Naive B cell (primary cell): ENCODE results near the gene LMO7. TPM values are rescaled to one million over a fixed set of nuclear protein-coding genes. Genes with fewer than 3 reads are reported as not detected.

Experiments used
- ATAC-seq, 2 donors: fragments of 150-1000 bp; cut with Tn5 transposase; 2 replicates each; pipeline ENCODE4 v1.10.0; 2021; ENCODE audit warnings: low read depth in 2 of 2, mild to moderate bottlenecking in 2 of 2, moderate library complexity in 2 of 2
- DNase-seq: peaks from one replicate; pipeline ENCODE4 v3.0.0; 2022
- H3K27ac Mint-ChIP-seq, 6 donors: one replicate each; pipeline ENCODE4 v1.8.0; 2020 to 2022; ENCODE audit warnings: mild to moderate bottlenecking in 6 of 6, mixed read lengths in 6 of 6, moderate library complexity in 5 of 6, inconsistent platforms in 2 of 6
- H3K27me3 Mint-ChIP-seq, 3 donors: one replicate each; pipeline ENCODE4 v1.8.0; 2021 to 2022; ENCODE audit warnings: mixed read lengths in 3 of 3, mild to moderate bottlenecking in 1 of 3
- H3K36me3 Mint-ChIP-seq, 2 donors: one replicate each; pipeline ENCODE4 v1.8.0; 2020 to 2022; ENCODE audit warnings: mixed read lengths in 2 of 2, inconsistent platforms in 1 of 2, mild to moderate bottlenecking in 1 of 2
- H3K4me1 Mint-ChIP-seq, 3 donors: one replicate each; pipeline ENCODE4 v1.8.0; 2020 to 2022; ENCODE audit warnings: mixed read lengths in 3 of 3, inconsistent platforms in 1 of 3, mild to moderate bottlenecking in 1 of 3, moderate library complexity in 1 of 3
- H3K4me3 Mint-ChIP-seq, 8 donors: one replicate each; pipeline ENCODE4 v1.8.0; 2020 to 2022; ENCODE audit warnings: mild to moderate bottlenecking in 8 of 8, mixed read lengths in 8 of 8, moderate library complexity in 8 of 8, inconsistent platforms in 2 of 8
- H3K9me3 Mint-ChIP-seq, 7 donors: one replicate each; pipeline ENCODE4 v1.8.0; 2020 to 2022; ENCODE audit warnings: mixed read lengths in 7 of 7, mild to moderate bottlenecking in 5 of 7, inconsistent platforms in 2 of 7, moderate library complexity in 1 of 7
- polyA plus RNA-seq, 6 donors: library from polyadenylated mRNA; unstranded; fragments of 300-500 nt; fragmentation: Illumina TruSeq; gene quantifications; one replicate each; pipeline ENCODE4 v1.2.3, GENCODE V29; 2021; ENCODE audit warnings: low read depth in 6 of 6

Gene LMO7
- polyA plus RNA-seq, 6 donors from 2014 or later: 6.8 to 9.6 (median 9.4) TPM; not detected in 1

GRCh38 chr13:75797239-75797638 is 161.1 kb downstream of the LMO7 start:
- Mint-ChIP-seq H3K4me3 (no peak overlapping the region), H3K27ac (no peak overlapping the region), H3K27me3 (no peaks in the 10 kb centered on the region), H3K9me3 (peaks cover 0 to 2% (median 0%) of the 10 kb centered on the region in 7 donors), H3K36me3 (peaks cover 11 to 15% of the 10 kb centered on the region in 2 donors), H3K4me1 (no peaks in the 10 kb centered on the region)
- no peak for ATAC-seq
- no peak for DNase-seq

- Mint-ChIP-seq H3K27me3 (no peaks in the 10 kb centered on the region), H3K4me1 (peaks cover 0 to 3% (median 3%) of the 10 kb centered on the region in 3 donors), H3K4me3 (no peak overlapping the region), H3K9me3 (peaks cover 0 to 2% (median 0%) of the 10 kb centered on the region in 7 donors), H3K27ac (no peak overlapping the region), H3K36me3 (peaks cover 11 to 15% of the 10 kb centered on the region in 2 donors)
- ATAC-seq (no peak), DNase-seq (no peak)
Measured at GRCh38 chr13:75797719-75798118, 161.6 kb downstream of the LMO7 start.

- H3K36me3 Mint-ChIP-seq: peaks cover 11 to 15% of the 10 kb centered on the region in 2 donors
- H3K9me3 Mint-ChIP-seq: peaks cover 0 to 2% (median 0%) of the 10 kb centered on the region in 7 donors
- no peak overlapping the region for H3K27ac Mint-ChIP-seq
- no peaks in the 10 kb centered on the region for H3K27me3 Mint-ChIP-seq
- no peak overlapping the region for H3K4me3 Mint-ChIP-seq
- DNase-seq (no peak), ATAC-seq (no peak)
- H3K4me1 Mint-ChIP-seq: peaks cover 6 to 9% (median 7%) of the 10 kb centered on the region in 3 donors
Measured at GRCh38 chr13:75798353-75799255, 162.5 kb downstream of the LMO7 start.

- Mint-ChIP-seq H3K36me3 (peaks cover 16 to 30% of the 10 kb centered on the region in 2 donors), H3K27ac (no peak overlapping the region), H3K4me3 (no peak overlapping the region), H3K27me3 (no peaks in the 10 kb centered on the region), H3K4me1 (peaks cover 6 to 9% (median 7%) of the 10 kb centered on the region in 3 donors), H3K9me3 (no peaks in the 10 kb centered on the region)
- DNase-seq (no peak), ATAC-seq (no peak)
Measured at GRCh38 chr13:75800545-75800944, 164.4 kb downstream of the LMO7 start.

- H3K36me3 Mint-ChIP-seq: peaks cover 17 to 29% of the 10 kb centered on the region in 2 donors
- no peak overlapping the region for H3K27ac Mint-ChIP-seq
- ATAC-seq (no peak), DNase-seq (no peak)
- no peaks in the 10 kb centered on the region for H3K27me3 Mint-ChIP-seq
- H3K4me3 Mint-ChIP-seq: no peak overlapping the region
- peaks cover 6 to 9% (median 7%) of the 10 kb centered on the region in 3 donors for H3K4me1 Mint-ChIP-seq
- H3K9me3 Mint-ChIP-seq: no peaks in the 10 kb centered on the region
Measured at GRCh38 chr13:75801388-75801945, 165.3 kb downstream of the LMO7 start.

GRCh38 chr13:75802161-75802560 is 166.0 kb downstream of the LMO7 start:
- H3K4me1 Mint-ChIP-seq: peaks cover 6 to 9% (median 7%) of the 10 kb centered on the region in 3 donors
- H3K4me3 Mint-ChIP-seq: no peak overlapping the region
- DNase-seq (no peak), ATAC-seq (no peak)
- no peaks in the 10 kb centered on the region for H3K9me3 Mint-ChIP-seq
- peaks cover 16 to 22% of the 10 kb centered on the region in 2 donors for H3K36me3 Mint-ChIP-seq
- peak overlapping the region in 1 of 6 donors; percentile 34 for H3K27ac Mint-ChIP-seq
- H3K27me3 Mint-ChIP-seq: no peaks in the 10 kb centered on the region

GRCh38 chr13:75803164-75803611 is 167.1 kb downstream of the LMO7 start:
- Mint-ChIP-seq H3K36me3 (peaks cover 15 to 25% of the 10 kb centered on the region in 2 donors), H3K27me3 (no peaks in the 10 kb centered on the region), H3K27ac (no peak overlapping the region), H3K9me3 (no peaks in the 10 kb centered on the region), H3K4me3 (no peak overlapping the region), H3K4me1 (peaks cover 6 to 9% (median 7%) of the 10 kb centered on the region in 3 donors)
- DNase-seq (no peak), ATAC-seq (no peak)

- no peaks in the 10 kb centered on the region for H3K27me3 Mint-ChIP-seq
- H3K9me3 Mint-ChIP-seq: no peaks in the 10 kb centered on the region
- peaks cover 15 to 25% of the 10 kb centered on the region in 2 donors for H3K36me3 Mint-ChIP-seq
- H3K4me3 Mint-ChIP-seq: no peak overlapping the region
- peaks cover 6 to 9% (median 7%) of the 10 kb centered on the region in 3 donors for H3K4me1 Mint-ChIP-seq
- no peak overlapping the region for H3K27ac Mint-ChIP-seq
- ATAC-seq: no peak
- no peak for DNase-seq
Measured at GRCh38 chr13:75804054-75804453, 167.9 kb downstream of the LMO7 start.

- peaks cover 15 to 25% of the 10 kb centered on the region in 2 donors for H3K36me3 Mint-ChIP-seq
- no peaks in the 10 kb centered on the region for H3K9me3 Mint-ChIP-seq
- no peaks in the 10 kb centered on the region for H3K27me3 Mint-ChIP-seq
- peaks cover 6 to 9% (median 7%) of the 10 kb centered on the region in 3 donors for H3K4me1 Mint-ChIP-seq
- no peak overlapping the region for H3K27ac Mint-ChIP-seq
- H3K4me3 Mint-ChIP-seq: no peak overlapping the region
- DNase-seq (no peak), ATAC-seq (no peak)
Measured at GRCh38 chr13:75804605-75805004, 168.5 kb downstream of the LMO7 start.

- Mint-ChIP-seq H3K36me3 (peaks cover 15 to 21% of the 10 kb centered on the region in 2 donors), H3K27ac (peak overlapping the region in 1 of 6 donors; percentile 49), H3K9me3 (no peaks in the 10 kb centered on the region), H3K4me3 (no peak overlapping the region), H3K27me3 (no peaks in the 10 kb centered on the region), H3K4me1 (peaks cover 6 to 9% (median 7%) of the 10 kb centered on the region in 3 donors)
- DNase-seq (no peak), ATAC-seq (no peak)
Measured at GRCh38 chr13:75806117-75806516, 170.0 kb downstream of the LMO7 start.

- H3K36me3 Mint-ChIP-seq: peaks cover 0 to 13% of the 10 kb centered on the region in 2 donors
- ATAC-seq (no peak), DNase-seq (no peak)
- no peaks in the 10 kb centered on the region for H3K9me3 Mint-ChIP-seq
- H3K4me1 Mint-ChIP-seq: no peaks in the 10 kb centered on the region
- no peak overlapping the region for H3K4me3 Mint-ChIP-seq
- no peaks in the 10 kb centered on the region for H3K27me3 Mint-ChIP-seq
- H3K27ac Mint-ChIP-seq: no peak overlapping the region
Measured at GRCh38 chr13:75811361-75811760, 175.2 kb downstream of the LMO7 start.

GRCh38 chr13:75811841-75812240 is 175.7 kb downstream of the LMO7 start:
- no peak for DNase-seq
- no peak overlapping the region for H3K27ac Mint-ChIP-seq
- no peak for ATAC-seq

GRCh38 chr13:75812751-75813181 is 176.6 kb downstream of the LMO7 start:
- Mint-ChIP-seq H3K4me1 (no peaks in the 10 kb centered on the region), H3K27me3 (no peaks in the 10 kb centered on the region), H3K27ac (no peak overlapping the region), H3K9me3 (no peaks in the 10 kb centered on the region), H3K36me3 (peaks cover 0 to 3% of the 10 kb centered on the region in 2 donors), H3K4me3 (no peak overlapping the region)
- DNase-seq (no peak), ATAC-seq (no peak)

More at GRCh38 chr13:75811841-75812240, 175.7 kb downstream of the LMO7 start:
- H3K27me3 Mint-ChIP-seq: no peaks in the 10 kb centered on the region
- H3K9me3 Mint-ChIP-seq: no peaks in the 10 kb centered on the region
- no peak overlapping the region for H3K4me3 Mint-ChIP-seq
- no peaks in the 10 kb centered on the region for H3K4me1 Mint-ChIP-seq
- peaks cover 0 to 9% of the 10 kb centered on the region in 2 donors for H3K36me3 Mint-ChIP-seq

GRCh38 chr13:75813323-75813722 is 177.2 kb downstream of the LMO7 start:
- H3K27ac Mint-ChIP-seq: peak overlapping the region in 1 of 6 donors; percentile 52
- ATAC-seq: no peak
- no peak for DNase-seq

More at GRCh38 chr13:75813323-75813722, 177.2 kb downstream of the LMO7 start:
- no peaks in the 10 kb centered on the region for H3K9me3 Mint-ChIP-seq
- no peaks in the 10 kb centered on the region for H3K4me1 Mint-ChIP-seq
- H3K4me3 Mint-ChIP-seq: no peak overlapping the region
- H3K36me3 Mint-ChIP-seq: no peaks in the 10 kb centered on the region
- no peaks in the 10 kb centered on the region for H3K27me3 Mint-ChIP-seq
